Frontal cortex (tissue), 4 donors: ENCODE data around the gene TLL2. TPM values are rescaled to one million over a fixed set of nuclear protein-coding genes. Genes with fewer than 3 reads are reported as not detected.

Experiments used
- DNase-seq, 2 donors: peaks; one replicate each; pipeline ENCODE4 v3.0.0; 2012; ENCODE audit warnings: low spot score in 2 of 2
- FAIRE-seq: peaks from 2 replicates; lab custom pipeline; 2012; peaks lifted over from hg19 to GRCh38; lab: Jason Lieb, UNC
- total RNA-seq: library from RNA; depleted of rRNA; stranded (reverse); fragments of >200 nt; gene quantifications from one replicate; pipeline ENCODE4 v1.2.3, GENCODE V29; 2014
- donor health status: control.
- donor health status: control.
- donor health status: control.

Gene TLL2
- total RNA-seq, 1 donor from 2014 or later = 0.82 TPM

GRCh38 chr10:96440361-96441292 lies 73.1 kb downstream of the TLL2 start:
- DNase-seq (no peak), FAIRE-seq (no peak)

GRCh38 chr10:96439725-96440124 lies 74.0 kb downstream of the TLL2 start:
- DNase-seq (no peak), FAIRE-seq (no peak)

- no peak for FAIRE-seq
- no peak for DNase-seq
These were observed 77.7 kb downstream of the TLL2 start for GRCh38 chr10:96436035-96436434.

- FAIRE-seq = no peak
These were observed 82.3 kb downstream of the TLL2 start for GRCh38 chr10:96431211-96431970.

GRCh38 chr10:96427291-96427690 lies 86.4 kb downstream of the TLL2 start:
- FAIRE-seq (no peak), DNase-seq (no peak)

More at GRCh38 chr10:96431211-96431970, 82.3 kb downstream of the TLL2 start:
- no peak for DNase-seq

- FAIRE-seq (no peak), DNase-seq (no peak)
These were observed 91.2 kb downstream of the TLL2 start for GRCh38 chr10:96422525-96422924.

- DNase-seq (no peak), FAIRE-seq (no peak)
These were observed 91.7 kb downstream of the TLL2 start for GRCh38 chr10:96421995-96422394.

- no peak for FAIRE-seq
- DNase-seq = no peak
These were observed 93.3 kb downstream of the TLL2 start for GRCh38 chr10:96420228-96421009.

- FAIRE-seq (no peak), DNase-seq (no peak)
These were observed 94.4 kb downstream of the TLL2 start for GRCh38 chr10:96419351-96419750.

GRCh38 chr10:96418582-96418981 lies 95.1 kb downstream of the TLL2 start:
- DNase-seq (no peak), FAIRE-seq (peak; percentile 93)

GRCh38 chr10:96417441-96417840 lies 96.3 kb downstream of the TLL2 start:
- no peak for DNase-seq

GRCh38 chr10:96416643-96417042 lies 97.1 kb downstream of the TLL2 start:
- DNase-seq (peak; percentile 8 to 21), FAIRE-seq (no peak)

More at GRCh38 chr10:96417441-96417840, 96.3 kb downstream of the TLL2 start:
- FAIRE-seq = no peak

- FAIRE-seq (no peak), DNase-seq (no peak)
These were observed 97.7 kb downstream of the TLL2 start for GRCh38 chr10:96415891-96416554.

GRCh38 chr10:96415150-96415890 lies 98.4 kb downstream of the TLL2 start:
- FAIRE-seq (no peak), DNase-seq (no peak)

- no peak for DNase-seq
- FAIRE-seq = no peak
These were observed 99.4 kb downstream of the TLL2 start for GRCh38 chr10:96414303-96414702.

- FAIRE-seq = no peak
- no peak for DNase-seq
These were observed 100.5 kb downstream of the TLL2 start for GRCh38 chr10:96413151-96413787.

GRCh38 chr10:96411716-96412320 lies 101.9 kb downstream of the TLL2 start:
- no peak for FAIRE-seq
- no peak for DNase-seq

GRCh38 chr10:96410296-96410695 lies 103.4 kb downstream of the TLL2 start:
- DNase-seq = no peak
- no peak for FAIRE-seq
